IPS-NIHi11 (cell line): ENCODE measurements around the gene CIAO2B.

ENCODE experiments used
- DNase-seq: peaks from one replicate; pipeline ENCODE4 v3.0.0; 2012; ENCODE audit warnings: mixed read lengths, low spot score

CIAO2B gene

DNA sequence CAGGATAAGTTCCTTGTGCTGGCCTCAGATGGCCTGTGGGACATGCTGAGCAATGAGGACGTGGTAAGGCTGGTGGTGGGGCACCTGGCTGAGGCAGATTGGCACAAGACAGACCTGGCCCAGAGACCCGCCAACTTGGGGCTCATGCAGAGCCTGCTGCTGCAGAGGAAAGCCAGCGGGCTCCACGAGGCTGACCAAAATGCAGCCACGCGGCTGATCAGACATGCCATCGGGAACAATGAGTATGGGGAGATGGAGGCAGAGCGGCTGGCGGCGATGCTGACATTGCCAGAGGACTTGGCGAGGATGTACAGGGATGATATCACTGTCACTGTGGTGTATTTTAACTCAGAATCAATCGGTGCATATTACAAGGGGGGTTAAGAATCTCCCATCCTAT lies 48.7 kb downstream of the CIAO2B start:
- DNase-seq, result no peak

- DNase-seq, result no peak
Observed at GRCh38 chr16:66882702-66883101, 51.5 kb downstream of the CIAO2B start.
